IMR-90 (cell line): ENCODE measurements around the gene LRPAP1. TPM values are rescaled to one million over a fixed set of nuclear protein-coding genes. Genes with fewer than 3 reads are reported as not detected.

Experiments
- ATAC-seq: fragments of 200-7000 bp; cut with Tn5 transposase; 2 replicates; pipeline ENCODE4 v1.9.1; 2020; ENCODE audit warnings: low read depth, mild to moderate bottlenecking, moderate library complexity
- BruUV-seq: library from RNA; stranded (reverse); fragments of 400-500 nt; replicated peaks from 2 replicates; lab custom pipeline; 2021; lab: Mats Ljungman, UMichigan
- CTCF ChIA-PET: fragments of 300-600 bp; formaldehyde crosslinking; extraction: SDS; loops from one replicate; lab custom pipeline; 2021; ENCODE audit warnings: antibody characterized with exemption; lab: Yijun Ruan, JAX
- POLR2A ChIA-PET: fragments of 300-600 bp; sonication (Branson Sonifier 250); formaldehyde crosslinking; loops from one replicate; lab custom pipeline; 2022; ENCODE audit warnings: antibody characterized with exemption; ENCODE audit not compliant: unreplicated experiment; lab: Charles Lee
- DNase-seq: peaks from one replicate; pipeline ENCODE4 v3.0.0; 2013
- H2AFZ ChIP-seq: replicated peaks from 2 replicates; pipeline ENCODE3; 2013; ENCODE audit warnings: low read length, mild to moderate bottlenecking; ENCODE audit not compliant: poor library complexity
- H2AK5ac ChIP-seq: 2 replicates; pipeline ENCODE4 v1.6.1; 2013; ENCODE audit warnings: low read depth, low read length, inconsistent platforms
- H2AK9ac ChIP-seq: replicated peaks from 2 replicates; pipeline ENCODE3; 2013; ENCODE audit warnings: mild to moderate bottlenecking, low read depth, low read length, moderate library complexity; ENCODE audit not compliant: poor library complexity
- H2BK120ac ChIP-seq: 2 replicates; pipeline ENCODE4 v1.6.1; 2013; ENCODE audit warnings: low read depth, low read length, inconsistent platforms
- H2BK15ac ChIP-seq: 3 replicates; pipeline ENCODE4 v1.6.1; 2013; ENCODE audit warnings: low read depth, low read length, inconsistent platforms
- H2BK20ac ChIP-seq: 2 replicates; pipeline ENCODE4 v1.6.1; 2013; ENCODE audit warnings: low read depth, mild to moderate bottlenecking, inconsistent platforms, low read length, moderate library complexity
- H2BK5ac ChIP-seq: 2 replicates; pipeline ENCODE4 v1.6.1; 2013; ENCODE audit warnings: mild to moderate bottlenecking, low read depth, low read length, inconsistent platforms; ENCODE audit not compliant: poor library complexity, severe bottlenecking
- H3K14ac ChIP-seq: replicated peaks from 2 replicates; pipeline ENCODE4 v1.6.1; 2013; ENCODE audit warnings: low read depth, low read length, inconsistent platforms
- H3K18ac ChIP-seq: 2 replicates; pipeline ENCODE4 v1.6.1; 2013; ENCODE audit warnings: low read depth, low read length, control low read depth
- H3K23ac ChIP-seq: 2 replicates; pipeline ENCODE4 v1.6.1; 2013; ENCODE audit warnings: low read depth, low read length, inconsistent platforms
- H3K27ac ChIP-seq: 2 replicates; pipeline ENCODE4 v1.5.1; 2013; ENCODE audit warnings: mild to moderate bottlenecking, control low read depth, low read length; ENCODE audit not compliant: insufficient read depth
- H3K27me3 ChIP-seq: 2 replicates; pipeline ENCODE4 v1.6.1; 2013; ENCODE audit warnings: low read length; ENCODE audit not compliant: control insufficient read depth, insufficient read depth
- H3K36me3 ChIP-seq: 2 replicates; pipeline ENCODE4 v1.6.1; 2013; ENCODE audit warnings: low read length, mixed read lengths; ENCODE audit not compliant: control insufficient read depth, insufficient read depth
- H3K4ac ChIP-seq: 2 replicates; pipeline ENCODE4 v1.6.1; 2013; ENCODE audit warnings: low read depth, low read length, inconsistent platforms
- H3K4me1 ChIP-seq: 2 replicates; pipeline ENCODE4 v1.6.1; 2013; ENCODE audit warnings: low read length, mixed read lengths; ENCODE audit not compliant: control insufficient read depth, insufficient read depth
- H3K4me2 ChIP-seq: 2 replicates; pipeline ENCODE4 v1.6.1; 2013; ENCODE audit warnings: low read depth, mild to moderate bottlenecking, control low read depth, low read length, moderate library complexity
- H3K4me3 ChIP-seq: 2 replicates; pipeline ENCODE4 v1.5.1; 2013; ENCODE audit warnings: low read depth, mild to moderate bottlenecking, control low read depth, low read length, moderate library complexity; ENCODE audit not compliant: insufficient read depth
- H3K56ac ChIP-seq: 2 replicates; pipeline ENCODE4 v1.6.1; 2013; ENCODE audit warnings: low read length, inconsistent platforms; ENCODE audit not compliant: insufficient read depth; ENCODE audit errors: extremely low read depth
- H3K79me1 ChIP-seq, 2 experiments: 2 replicates each; pipeline ENCODE4 v1.6.1; 2013; ENCODE audit warnings: low read length in 2 of 2, inconsistent platforms in 1 of 2, low read depth in 1 of 2
- H3K9ac ChIP-seq: 2 replicates; pipeline ENCODE4 v1.6.1; 2013; ENCODE audit warnings: low read depth, low read length, control low read depth
- H3K9me1 ChIP-seq: 2 replicates; pipeline ENCODE4 v1.6.1; 2013; ENCODE audit warnings: low read length, inconsistent platforms; ENCODE audit not compliant: insufficient read depth
- H3K9me3 ChIP-seq: 2 replicates; pipeline ENCODE4 v1.6.1; 2013; ENCODE audit warnings: low read length; ENCODE audit not compliant: control insufficient read depth, insufficient read depth
- H4K20me1 ChIP-seq: 2 replicates; pipeline ENCODE4 v1.6.1; 2013; ENCODE audit warnings: low read length, inconsistent platforms; ENCODE audit not compliant: insufficient read depth
- H4K5ac ChIP-seq: 2 replicates; pipeline ENCODE4 v1.6.1; 2013; ENCODE audit warnings: mild to moderate bottlenecking, low read depth, low read length, control low read depth
- H4K8ac ChIP-seq, 2 experiments: 2 replicates each; pipeline ENCODE4 v1.6.1; 2013; ENCODE audit warnings: low read depth in 2 of 2, low read length in 2 of 2, control low read depth in 1 of 2, inconsistent platforms in 1 of 2
- H4K91ac ChIP-seq: 2 replicates; pipeline ENCODE4 v1.6.1; 2013; ENCODE audit warnings: low read depth, low read length, inconsistent platforms; ENCODE audit not compliant: insufficient read depth
- BHLHE40 ChIP-seq: fragments of 150-350 bp; IDR thresholded peaks from 2 replicates; pipeline ENCODE4 v1.6.1; 2016; ENCODE audit warnings: mild to moderate bottlenecking, low read depth, low read length
- CEBPB ChIP-seq: IDR thresholded peaks from 2 replicates; pipeline ENCODE4 v1.6.1; 2012; ENCODE audit warnings: low read depth, low read length, improper control_type of control experiment
- CHD1 ChIP-seq: IDR thresholded peaks from 2 replicates; pipeline ENCODE4 v1.6.1; 2012; ENCODE audit warnings: low read depth, low read length, improper control_type of control experiment
- FOS ChIP-seq: fragments of 150-350 bp; IDR thresholded peaks from 2 replicates; pipeline ENCODE4 v1.6.1; 2016; ENCODE audit warnings: low read depth, low read length
- MAFK ChIP-seq: IDR thresholded peaks from 2 replicates; pipeline ENCODE4 v1.6.1; 2012; ENCODE audit warnings: low read depth, low read length, improper control_type of control experiment
- MAZ ChIP-seq: IDR thresholded peaks from 2 replicates; pipeline ENCODE4 v1.6.1; 2012; ENCODE audit warnings: low read depth, mild to moderate bottlenecking, low read length, improper control_type of control experiment, moderate library complexity, borderline replicate concordance
- MXI1 ChIP-seq: IDR thresholded peaks from 2 replicates; pipeline ENCODE4 v1.6.1; 2012; ENCODE audit warnings: low read depth, mild to moderate bottlenecking, low read length, moderate library complexity, borderline replicate concordance
- NFE2L2 ChIP-seq: fragments of 150-350 bp; IDR thresholded peaks from 2 replicates; pipeline ENCODE4 v1.6.1; 2016; ENCODE audit warnings: low read depth, mild to moderate bottlenecking, low read length
- POLR2A ChIP-seq: IDR thresholded peaks from 2 replicates; pipeline ENCODE4 v1.6.1; 2012; ENCODE audit warnings: mild to moderate bottlenecking, low read depth, low read length
- RAD21 ChIP-seq: IDR thresholded peaks from 2 replicates; pipeline ENCODE4 v1.6.1; 2012; ENCODE audit warnings: low read length, improper control_type of control experiment
- RCOR1 ChIP-seq: IDR thresholded peaks from 2 replicates; pipeline ENCODE4 v1.6.1; 2012; ENCODE audit warnings: mild to moderate bottlenecking, low read length, improper control_type of control experiment; ENCODE audit not compliant: insufficient replicate concordance
- RFX5 ChIP-seq: IDR thresholded peaks from 2 replicates; pipeline ENCODE4 v1.8.0; 2012; ENCODE audit warnings: low read depth, mild to moderate bottlenecking, low read length, moderate library complexity
- SMC3 ChIP-seq: fragments of 150-350 bp; IDR thresholded peaks from 2 replicates; pipeline ENCODE4 v1.6.1; 2016; ENCODE audit warnings: low read depth, mild to moderate bottlenecking, antibody characterized with exemption, low read length, moderate library complexity
- WGBS, 2 experiments: methylation state at CpG; one replicate each; pipeline versions ENCODE4 v1.1.5 to v1.1.7; 2013; ENCODE audit warnings: missing lambda C conversion rate in 2 of 2; ENCODE audit not compliant: insufficient read length in 1 of 2; ENCODE audit errors: extremely low coverage in 2 of 2; 5-methylcytosine and 5-hydroxymethylcytosine counted together
- dilution Hi-C: fragments of 300-500 bp; cut with HindIII; formaldehyde crosslinking; loops from one replicate; pipeline ENCODE4 v1.14.3; 2018; ENCODE audit warnings: low sequenced_read_pairs; ENCODE audit not compliant: unreplicated experiment
- in situ Hi-C: fragments of 300-500 bp; cut with MboI; formaldehyde crosslinking; loops from 3 replicates; pipeline ENCODE4 v1.14.3; 2019; ENCODE audit warnings: low sequenced_read_pairs, inconsistent platforms, mixed read lengths
- intact Hi-C: fragments of 100-400 bp; cut with micrococcal nuclease; formaldehyde crosslinking; loops from 2 replicates; pipeline ENCODE4 v1.10.0; 2022
- polyA plus RNA-seq, 3 experiments: library from polyadenylated mRNA; depleted of rRNA; stranded (reverse); fragments of >200 nt; gene quantifications; 2 replicates each; pipeline ENCODE4 v1.2.3, GENCODE V29; 2012; ENCODE audit warnings: low replicate concordance in 1 of 3
- total RNA-seq: library from RNA; depleted of rRNA; stranded (reverse); fragments of >200 nt; gene quantifications from 2 replicates; pipeline ENCODE4 v1.2.3, GENCODE V29; 2012
- TF ChIP-seq, protein P1 (sequence below): fragments of 150-350 bp; IDR thresholded peaks from 2 replicates; pipeline ENCODE4 v1.6.1; 2017; ENCODE audit warnings: mild to moderate bottlenecking, antibody characterized with exemption, low read length, low read depth
- TF ChIP-seq, protein P2 (sequence below): conservative IDR thresholded peaks from 2 replicates; pipeline ENCODE4 v1.5.1; 2012; ENCODE audit warnings: mild to moderate bottlenecking, low read depth, low read length, improper control_type of control experiment
- TF ChIP-seq, protein P3 (sequence below): fragments of 150-350 bp; IDR thresholded peaks from 2 replicates; pipeline ENCODE4 v1.6.1; 2016; ENCODE audit warnings: low read depth, mild to moderate bottlenecking, low read length, moderate library complexity, borderline replicate concordance

Gene LRPAP1
- total and polyA plus RNA-seq, 2 of the 4 experiments (the other 2 are of a cell fraction), result 135 to 175 TPM

DNA sequence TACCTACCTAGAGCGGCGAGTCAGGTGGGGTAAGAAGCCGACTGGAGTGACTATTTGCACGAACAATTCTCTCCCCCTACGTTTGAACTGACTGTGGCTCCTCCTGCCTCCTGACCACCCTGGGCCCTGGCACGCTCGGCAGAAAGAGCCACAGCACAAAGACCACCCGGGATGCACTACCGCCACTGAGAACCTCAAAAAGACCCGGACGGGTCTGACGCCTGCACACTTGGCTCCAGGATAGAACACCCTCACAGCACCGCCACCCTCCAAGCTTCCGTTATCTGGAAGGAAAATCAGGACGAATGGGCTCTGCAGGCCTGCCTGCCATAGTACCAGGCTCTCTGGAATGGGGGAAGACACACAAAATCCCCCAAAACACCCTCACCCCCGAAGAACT is 2.2 kb downstream of the LRPAP1 start:
- no peak for ATAC-seq
- no peak overlapping the region for H2BK15ac ChIP-seq
- no peak overlapping the region for H3K14ac ChIP-seq
- dilution Hi-C loops (no loop called here), in situ Hi-C loops (no loop called here), intact Hi-C loops (no loop called here)
- BruUV-seq, result no TSS peak
- TF ChIP-seq NFE2L2 (no peak), RAD21 (no peak), MXI1 (no peak), RCOR1 (no peak), CHD1 (no peak), MAFK (no peak), RFX5 (no peak), SMC3 (no peak), POLR2A (no peak), MAZ (no peak), CEBPB (no peak), BHLHE40 (no peak), FOS (no peak)
- TF ChIP-seq, protein P1, sequence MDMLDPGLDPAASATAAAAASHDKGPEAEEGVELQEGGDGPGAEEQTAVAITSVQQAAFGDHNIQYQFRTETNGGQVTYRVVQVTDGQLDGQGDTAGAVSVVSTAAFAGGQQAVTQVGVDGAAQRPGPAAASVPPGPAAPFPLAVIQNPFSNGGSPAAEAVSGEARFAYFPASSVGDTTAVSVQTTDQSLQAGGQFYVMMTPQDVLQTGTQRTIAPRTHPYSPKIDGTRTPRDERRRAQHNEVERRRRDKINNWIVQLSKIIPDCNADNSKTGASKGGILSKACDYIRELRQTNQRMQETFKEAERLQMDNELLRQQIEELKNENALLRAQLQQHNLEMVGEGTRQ, result no peak
- TF ChIP-seq, protein P2, sequence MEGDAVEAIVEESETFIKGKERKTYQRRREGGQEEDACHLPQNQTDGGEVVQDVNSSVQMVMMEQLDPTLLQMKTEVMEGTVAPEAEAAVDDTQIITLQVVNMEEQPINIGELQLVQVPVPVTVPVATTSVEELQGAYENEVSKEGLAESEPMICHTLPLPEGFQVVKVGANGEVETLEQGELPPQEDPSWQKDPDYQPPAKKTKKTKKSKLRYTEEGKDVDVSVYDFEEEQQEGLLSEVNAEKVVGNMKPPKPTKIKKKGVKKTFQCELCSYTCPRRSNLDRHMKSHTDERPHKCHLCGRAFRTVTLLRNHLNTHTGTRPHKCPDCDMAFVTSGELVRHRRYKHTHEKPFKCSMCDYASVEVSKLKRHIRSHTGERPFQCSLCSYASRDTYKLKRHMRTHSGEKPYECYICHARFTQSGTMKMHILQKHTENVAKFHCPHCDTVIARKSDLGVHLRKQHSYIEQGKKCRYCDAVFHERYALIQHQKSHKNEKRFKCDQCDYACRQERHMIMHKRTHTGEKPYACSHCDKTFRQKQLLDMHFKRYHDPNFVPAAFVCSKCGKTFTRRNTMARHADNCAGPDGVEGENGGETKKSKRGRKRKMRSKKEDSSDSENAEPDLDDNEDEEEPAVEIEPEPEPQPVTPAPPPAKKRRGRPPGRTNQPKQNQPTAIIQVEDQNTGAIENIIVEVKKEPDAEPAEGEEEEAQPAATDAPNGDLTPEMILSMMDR, result no peak
- TF ChIP-seq, protein P3, sequence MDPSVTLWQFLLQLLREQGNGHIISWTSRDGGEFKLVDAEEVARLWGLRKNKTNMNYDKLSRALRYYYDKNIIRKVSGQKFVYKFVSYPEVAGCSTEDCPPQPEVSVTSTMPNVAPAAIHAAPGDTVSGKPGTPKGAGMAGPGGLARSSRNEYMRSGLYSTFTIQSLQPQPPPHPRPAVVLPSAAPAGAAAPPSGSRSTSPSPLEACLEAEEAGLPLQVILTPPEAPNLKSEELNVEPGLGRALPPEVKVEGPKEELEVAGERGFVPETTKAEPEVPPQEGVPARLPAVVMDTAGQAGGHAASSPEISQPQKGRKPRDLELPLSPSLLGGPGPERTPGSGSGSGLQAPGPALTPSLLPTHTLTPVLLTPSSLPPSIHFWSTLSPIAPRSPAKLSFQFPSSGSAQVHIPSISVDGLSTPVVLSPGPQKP, result no peak
- no peak overlapping the region for H2BK20ac ChIP-seq
- no peak overlapping the region for H3K56ac ChIP-seq
- H3K27ac ChIP-seq, result no peak overlapping the region
- H3K4me2 ChIP-seq, result no peak overlapping the region
- no peak overlapping the region for H4K8ac ChIP-seq
- H3K9me1 ChIP-seq, result no peaks in the 10 kb centered on the region
- ChIA-PET CTCF (no interaction called here), POLR2A (no interaction called here)
- no peak overlapping the region for H4K91ac ChIP-seq
- H3K27me3 ChIP-seq, result peaks cover 5% of the 10 kb centered on the region; the same call in 1 of the 2 replicates
- H2BK120ac ChIP-seq, result no peak overlapping the region
- H2AFZ ChIP-seq, result no peak overlapping the region
- H3K36me3 ChIP-seq, result peaks cover 12% of the 10 kb centered on the region
- peaks cover 18 to 45% of the 10 kb centered on the region in 2 experiments for H3K79me1 ChIP-seq
- no peak overlapping the region for H3K9ac ChIP-seq
- no peak for DNase-seq
- H3K4me3 ChIP-seq, result no peak overlapping the region
- H3K4me1 ChIP-seq, result peaks cover 10% of the 10 kb centered on the region
- no peak overlapping the region for H2AK9ac ChIP-seq
- no peak overlapping the region for H3K23ac ChIP-seq
- H2BK5ac ChIP-seq, result no peak overlapping the region
- no peak overlapping the region for H3K4ac ChIP-seq
- H4K20me1 ChIP-seq, result peaks cover 45% of the 10 kb centered on the region
- H3K18ac ChIP-seq, result no peak overlapping the region
- H2AK5ac ChIP-seq, result no peak overlapping the region
- 88% methylated on average over 5 of the region's 16 CpGs; no CpG with 5 or more reads in 1 of the 2 experiments for WGBS, 2 experiments
- H3K9me3 ChIP-seq, result no peaks in the 10 kb centered on the region
- H4K5ac ChIP-seq, result no peak overlapping the region
